GM21360 (cell line): ENCODE data around the gene ASPSCR1.
"Not testable (repeated sequence)": the region's sequence is repeated elsewhere in the genome, so short reads cannot be mapped to it uniquely, and the experiment has no call there.

Experiments
- ATAC-seq: cut with Tn5 transposase; IDR thresholded peaks from one replicate; pipeline ENCODE4 v1.9.1; 2021; ENCODE audit warnings: mild to moderate bottlenecking, moderate library complexity; ENCODE audit not compliant: unreplicated experiment

The ASPSCR1 gene

GRCh38 chr17:81940538-81941483, 36.6 kb upstream of the ASPSCR1 start:
- ATAC-seq, result no peak

GRCh38 chr17:81941484-81942166, 35.8 kb upstream of the ASPSCR1 start:
- ATAC-seq, result no peak

- ATAC-seq, result no peak
Measured at GRCh38 chr17:81942167-81942553, 35.3 kb upstream of the ASPSCR1 start.

GRCh38 chr17:81944858-81945257, 32.6 kb upstream of the ASPSCR1 start:
- ATAC-seq, result no peak

GRCh38 chr17:81947189-81947588, 30.2 kb upstream of the ASPSCR1 start, which contains the start of gene MYADML2:
TSS of gene MYADML2 (minus strand) at chr17:81947233. CDS start at chr17:81941741, 5,492 bp downstream.
- no peak for ATAC-seq

- ATAC-seq, result no peak
Measured at GRCh38 chr17:81948635-81949378, 28.6 kb upstream of the ASPSCR1 start.

GRCh38 chr17:81950501-81950900, 26.9 kb upstream of the ASPSCR1 start:
- no peak for ATAC-seq

- ATAC-seq, result no peak
Measured at GRCh38 chr17:81951785-81952684, 25.4 kb upstream of the ASPSCR1 start.

GRCh38 chr17:81952792-81953228, 24.6 kb upstream of the ASPSCR1 start:
- ATAC-seq, result no peak

- ATAC-seq, result not testable (repeated sequence)
Measured at GRCh38 chr17:81953443-81953842, 24.0 kb upstream of the ASPSCR1 start.

- ATAC-seq, result no peak
Measured at GRCh38 chr17:81954131-81955057, 23.0 kb upstream of the ASPSCR1 start.

- ATAC-seq, result no peak
Measured at GRCh38 chr17:81955058-81955681, 22.3 kb upstream of the ASPSCR1 start.

- ATAC-seq, result no peak
Measured at GRCh38 chr17:81955756-81956544, 21.5 kb upstream of the ASPSCR1 start.

GRCh38 chr17:81956607-81957589, 20.5 kb upstream of the ASPSCR1 start:
- ATAC-seq, result no peak

- no peak for ATAC-seq
Measured at GRCh38 chr17:81957691-81958432, 19.6 kb upstream of the ASPSCR1 start.
